DMS53 treated with DMSO at 0.1 percent for 48 hours (cell line): ENCODE data around the gene NBEAL2.
"Not testable (repeated sequence)": the region's sequence is repeated elsewhere in the genome, so short reads cannot be mapped to it uniquely, and the experiment has no call there.

ENCODE experiments used
- DNase-seq: peaks from one replicate; lab custom pipeline; 2025; ENCODE audit not compliant: unreplicated experiment; lab: John Stamatoyannopoulos, UW

NBEAL2 gene

DNA sequence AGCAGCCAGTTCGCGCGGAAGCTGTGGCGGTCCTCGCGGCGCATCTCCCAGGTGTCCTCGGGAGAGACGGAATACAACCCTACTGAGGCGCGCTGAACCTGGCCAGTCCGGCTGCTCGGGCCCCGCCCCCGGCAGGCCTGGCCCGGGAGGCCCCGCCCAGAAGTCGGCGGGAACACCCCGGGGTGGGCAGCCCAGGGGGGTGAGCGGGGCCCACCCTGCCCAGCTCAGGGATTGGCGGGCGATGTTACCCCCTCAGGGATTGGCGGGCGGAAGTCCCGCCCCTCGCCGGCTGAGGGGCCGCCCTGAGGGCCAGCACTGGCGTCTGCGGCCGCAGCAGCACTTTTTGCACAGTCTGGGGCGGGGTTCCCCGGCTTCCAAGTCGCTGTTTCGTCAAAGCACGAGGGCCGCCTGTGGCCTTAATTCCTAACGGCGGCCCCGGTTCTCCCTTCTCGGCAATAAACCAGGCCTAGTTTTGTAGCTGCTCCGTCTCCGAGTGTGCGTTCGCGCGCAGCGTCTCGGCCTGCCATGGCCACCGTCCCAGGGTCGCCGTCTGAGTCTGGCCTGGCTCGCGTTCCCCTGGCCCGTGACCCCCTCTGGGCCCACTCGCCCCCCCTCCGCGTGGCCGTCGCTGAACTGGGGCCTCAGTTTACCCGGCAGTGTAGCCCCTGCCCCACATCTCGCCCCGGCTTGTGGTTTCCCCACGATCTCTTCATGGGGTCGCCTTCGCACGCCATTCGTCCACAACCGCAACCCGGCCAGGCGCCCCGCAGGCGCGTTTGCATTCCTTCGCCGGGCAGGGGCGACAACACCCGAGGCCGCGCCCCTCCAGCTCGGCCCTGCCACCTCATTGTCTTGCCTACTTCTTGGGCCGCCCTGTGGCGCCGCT, 30.0 kb downstream of the NBEAL2 start:
- no peak for DNase-seq

DNA sequence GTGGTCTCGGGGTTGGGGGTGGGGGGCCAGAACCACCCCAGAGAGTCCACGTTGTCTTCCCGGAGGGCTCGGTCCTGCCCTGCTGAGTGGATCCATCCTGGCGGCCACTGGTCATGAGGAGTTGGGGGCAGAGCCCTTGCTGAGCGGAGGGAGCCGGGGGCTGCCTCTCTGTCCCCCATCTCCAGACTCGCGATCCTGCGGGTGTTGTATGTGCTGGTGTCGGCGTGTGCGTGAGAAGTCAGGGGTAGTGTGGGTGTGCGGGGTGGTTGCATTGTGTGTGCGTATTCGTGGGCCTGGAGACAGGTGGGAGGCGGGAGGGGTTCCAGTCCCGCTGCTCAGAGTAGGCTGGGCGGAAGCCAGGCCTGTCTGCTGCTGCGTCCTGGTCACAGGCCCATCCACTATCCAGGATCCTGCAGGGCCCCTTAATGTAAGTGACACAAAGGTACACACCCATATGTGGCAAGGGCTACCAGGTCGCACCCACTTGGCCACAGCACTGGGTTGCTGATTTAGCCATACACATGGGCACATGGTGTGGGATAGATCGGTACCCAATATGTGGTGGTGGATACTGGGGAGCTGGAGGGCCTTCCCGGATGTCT, 30.7 kb downstream of the NBEAL2 start:
- no peak for DNase-seq

DNA sequence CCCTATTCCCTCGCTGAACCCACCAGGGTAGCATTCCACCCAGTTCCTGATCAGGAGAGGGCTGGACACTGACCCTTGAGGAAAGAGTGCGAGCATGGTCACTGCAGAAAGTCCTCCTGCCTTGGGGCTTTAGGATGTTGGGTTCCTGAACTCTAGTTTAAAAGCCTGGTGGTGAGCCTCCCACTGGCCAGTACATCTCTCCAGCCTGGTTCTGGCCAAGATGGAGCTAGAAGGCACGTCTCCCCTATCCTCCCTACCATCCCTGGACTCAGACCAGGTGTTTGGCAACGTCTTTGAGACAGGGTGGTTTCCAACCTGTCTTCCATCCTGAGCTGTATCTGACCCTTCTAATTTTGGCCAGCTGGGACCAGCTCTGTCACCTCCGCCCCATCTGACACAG, 31.4 kb downstream of the NBEAL2 start:
- no peak for DNase-seq

DNA sequence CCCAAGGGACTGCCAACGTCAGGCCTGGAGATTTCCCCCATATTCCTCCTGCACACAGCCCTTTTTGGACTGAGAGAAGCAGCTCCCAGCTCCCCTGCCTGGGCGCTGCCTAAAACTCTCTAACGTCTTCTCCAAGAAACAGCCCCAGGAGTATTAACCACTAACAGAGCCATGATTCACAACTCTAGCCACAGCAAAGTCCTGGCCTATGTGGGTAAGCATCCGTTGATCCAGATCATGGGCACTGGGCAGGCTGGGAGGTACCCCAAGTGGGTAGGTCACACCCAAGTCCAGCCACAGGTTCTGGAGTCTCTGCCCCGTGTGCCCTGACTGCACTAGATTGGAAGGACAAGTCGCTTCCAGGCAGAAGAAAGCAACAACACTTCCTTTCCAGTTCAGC, 31.9 kb downstream of the NBEAL2 start:
- no peak for DNase-seq

DNA sequence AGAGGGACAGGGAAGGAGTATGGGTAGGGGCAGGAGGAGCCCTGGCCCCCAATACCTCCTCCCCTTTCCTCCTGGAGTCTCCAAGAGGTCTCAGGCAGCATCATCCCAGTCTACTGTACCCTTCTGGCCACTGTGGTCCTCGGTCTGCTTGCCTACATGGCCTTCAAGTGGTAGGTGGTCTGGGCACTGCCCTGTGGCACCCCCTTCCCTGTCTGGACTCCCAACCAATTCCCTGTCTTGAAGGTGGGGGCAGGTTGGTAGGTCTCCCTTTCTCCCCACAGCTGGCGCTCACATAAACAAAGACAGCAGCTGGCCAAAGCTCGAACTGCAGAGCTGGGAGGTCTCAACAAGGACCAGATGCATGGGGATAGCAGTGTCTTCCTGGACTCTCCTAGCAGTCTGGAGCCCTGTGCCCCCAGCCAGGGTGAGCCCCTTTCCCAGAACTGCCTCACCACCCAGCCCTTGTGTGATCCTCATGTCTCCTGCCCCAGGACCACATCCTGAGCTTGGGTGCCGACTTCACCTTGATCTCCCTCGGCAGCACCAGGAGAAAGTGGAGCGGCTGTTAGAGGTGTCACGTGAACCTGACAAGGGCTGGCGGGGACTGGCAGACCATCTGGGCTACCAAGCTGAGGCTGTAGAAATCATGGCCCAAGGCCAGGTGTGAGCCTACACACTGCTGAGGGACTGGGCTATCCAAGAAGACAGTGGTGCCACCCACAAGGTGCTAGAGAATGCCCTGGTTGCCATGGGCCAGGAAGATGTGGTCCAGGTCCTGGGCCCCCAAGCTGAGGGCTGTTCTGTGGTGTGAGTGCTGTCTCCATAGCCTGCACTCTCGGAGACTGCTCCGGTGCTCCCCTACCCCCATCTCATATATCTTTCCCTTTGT, 33.1 kb downstream of the NBEAL2 start:
- no peak for DNase-seq

DNA sequence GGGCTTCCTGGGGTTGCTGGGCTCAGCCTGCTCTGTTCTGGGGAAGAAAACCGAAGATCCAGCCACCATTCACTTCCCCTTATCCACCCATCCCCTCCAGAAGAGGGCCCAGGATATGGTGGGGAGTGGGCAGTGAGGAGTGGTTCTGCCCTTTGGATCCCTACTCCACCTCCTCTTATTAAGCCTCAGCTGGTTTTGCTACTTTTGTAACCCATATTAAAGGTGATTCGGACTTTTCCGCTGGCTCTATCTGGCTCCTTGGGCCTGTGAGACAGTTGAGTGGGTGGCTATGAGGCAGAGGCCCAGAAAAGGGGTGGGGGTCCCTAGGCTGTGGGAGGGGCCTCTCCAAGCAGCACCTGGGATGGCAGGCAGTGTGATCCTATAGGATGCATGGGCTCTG, 33.8 kb downstream of the NBEAL2 start:
- DNase-seq, result no peak

DNA sequence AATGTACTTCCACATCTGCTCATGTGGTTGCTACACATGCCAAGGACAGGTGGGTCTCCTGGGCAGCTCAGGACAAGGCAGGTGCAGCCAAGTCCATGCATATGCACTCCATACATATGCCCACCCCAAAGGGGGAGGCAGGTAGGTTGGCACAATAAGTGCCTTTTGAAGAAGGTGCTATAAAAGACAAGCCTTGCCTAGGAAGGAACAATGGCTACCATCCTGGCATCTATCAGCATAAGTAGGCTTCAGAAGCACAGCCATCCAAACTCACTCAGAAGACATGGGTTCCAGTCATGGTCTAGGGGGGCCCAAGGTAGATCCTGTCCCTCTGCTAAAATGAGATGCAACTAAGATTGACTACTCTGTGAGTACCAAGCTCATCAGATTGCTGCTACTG, 34.6 kb downstream of the NBEAL2 start:
- DNase-seq, result no peak

DNA sequence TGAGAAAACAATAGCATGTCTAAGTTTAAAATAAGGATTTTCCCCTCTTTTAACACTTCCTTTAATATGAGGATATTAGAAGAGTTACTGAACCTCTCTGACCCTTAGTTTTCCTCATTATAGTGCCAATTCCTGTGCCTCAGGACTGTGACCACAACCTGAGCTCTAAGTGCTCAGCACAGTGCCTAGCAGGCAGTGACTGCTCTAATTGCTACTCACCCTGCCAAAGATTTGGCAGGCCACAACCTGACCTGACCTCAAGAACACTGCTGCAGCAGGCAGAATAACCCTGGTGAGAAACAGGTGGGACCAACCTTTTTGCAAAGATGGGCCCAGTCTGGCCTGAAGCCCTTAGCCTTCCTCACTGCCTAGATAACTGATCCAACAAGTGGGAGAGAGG, 35.7 kb downstream of the NBEAL2 start:
- no peak for DNase-seq

DNA sequence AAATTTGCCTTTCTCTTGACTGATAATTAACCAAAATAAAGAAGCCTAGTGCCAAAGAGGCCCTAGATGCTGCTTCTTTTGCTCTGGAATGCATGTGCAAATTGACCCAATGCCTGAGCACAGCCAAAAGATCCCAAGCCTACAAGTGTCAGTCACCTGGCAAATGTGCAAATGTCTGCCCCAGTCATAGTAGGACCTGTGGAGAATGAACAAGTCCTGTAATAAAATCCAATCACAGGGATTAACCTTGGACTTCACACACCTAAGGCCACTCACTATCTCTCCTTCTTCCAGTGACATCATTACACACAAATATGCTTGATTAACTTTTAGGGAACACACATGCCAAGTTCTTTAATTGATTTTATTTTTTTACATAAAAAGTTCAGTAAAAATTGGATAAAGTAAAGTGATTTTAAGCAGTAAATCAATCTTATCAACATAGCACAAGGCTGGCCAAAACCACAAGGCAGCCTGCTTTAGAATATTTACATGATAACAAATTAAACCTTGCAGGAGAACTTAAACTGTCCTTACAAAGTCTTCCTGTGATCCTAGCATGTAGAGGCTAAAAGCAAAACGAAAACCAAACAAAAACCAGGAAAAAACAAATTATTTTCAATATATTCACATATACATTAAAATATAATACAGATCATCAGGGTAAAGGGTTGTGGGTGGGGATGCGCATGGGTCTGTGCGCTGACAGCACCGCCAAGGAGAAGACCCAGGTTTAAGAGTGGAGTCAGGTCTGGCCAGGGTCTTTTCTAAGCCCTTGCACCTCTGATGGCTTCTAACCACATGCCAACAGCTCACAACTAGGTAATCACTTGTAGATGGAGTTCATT, 36.8 kb downstream of the NBEAL2 start:
- no peak for DNase-seq

DNA sequence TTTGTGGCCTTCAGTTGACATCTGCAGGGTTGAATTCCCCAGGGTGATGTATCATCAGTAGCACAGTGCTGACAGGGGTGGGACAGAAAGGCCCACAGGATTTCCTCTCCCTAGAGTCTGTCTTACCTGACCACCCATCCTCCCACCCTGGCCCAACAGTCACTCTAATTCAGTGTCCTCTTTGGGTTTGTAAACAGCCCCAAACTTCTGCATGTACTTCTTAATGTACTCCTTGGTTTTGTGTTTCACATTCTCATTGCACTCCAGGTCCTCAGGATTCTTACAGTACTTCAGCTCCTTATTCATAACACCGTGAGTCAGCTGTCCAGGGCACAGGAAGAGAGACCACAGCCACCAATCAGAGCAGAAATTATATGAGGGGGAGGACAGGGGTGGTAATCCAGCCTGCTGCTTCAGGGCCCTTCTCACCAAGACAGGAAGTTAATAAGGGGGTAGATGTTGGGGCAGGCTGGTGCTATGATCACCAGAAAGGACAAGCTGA, 37.5 kb downstream of the NBEAL2 start:
- DNase-seq, result no peak

DNA sequence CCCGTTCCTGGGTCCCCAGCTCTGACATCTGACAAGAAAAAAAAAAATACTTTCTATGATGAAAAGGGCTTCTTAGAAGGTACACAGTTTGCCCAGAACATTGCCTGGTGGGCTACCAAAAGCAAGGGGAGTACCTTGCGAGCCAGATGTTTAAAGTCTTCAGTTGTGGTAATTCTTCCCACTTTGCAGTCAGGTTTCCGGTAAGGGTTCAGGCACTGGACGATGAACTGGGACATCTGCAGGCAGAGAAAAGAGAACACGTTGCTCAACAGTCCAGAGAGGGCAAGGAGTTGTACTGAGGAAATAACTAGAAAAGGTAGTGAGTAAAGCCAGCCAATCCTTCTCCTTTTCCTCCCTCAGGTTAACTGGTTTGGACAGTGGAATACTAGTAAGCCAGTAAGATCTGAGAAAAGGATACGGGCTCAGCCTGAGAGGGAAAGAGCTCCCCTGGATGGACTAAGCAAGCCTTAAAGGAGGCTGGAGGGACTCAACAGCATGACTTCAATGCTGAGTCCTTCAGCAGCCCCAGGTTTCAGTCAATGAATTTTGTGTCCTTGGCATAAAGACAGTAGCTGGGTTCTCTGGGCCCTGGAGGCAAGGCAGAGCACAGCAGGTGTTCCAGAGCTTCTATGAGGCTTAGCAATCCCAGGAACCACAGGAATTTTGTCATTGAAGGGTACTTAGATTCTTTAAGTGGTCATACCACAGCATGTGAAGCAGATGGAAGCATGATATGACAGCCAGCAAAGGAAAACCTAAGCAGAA, 38.2 kb downstream of the NBEAL2 start:
- no peak for DNase-seq

DNA sequence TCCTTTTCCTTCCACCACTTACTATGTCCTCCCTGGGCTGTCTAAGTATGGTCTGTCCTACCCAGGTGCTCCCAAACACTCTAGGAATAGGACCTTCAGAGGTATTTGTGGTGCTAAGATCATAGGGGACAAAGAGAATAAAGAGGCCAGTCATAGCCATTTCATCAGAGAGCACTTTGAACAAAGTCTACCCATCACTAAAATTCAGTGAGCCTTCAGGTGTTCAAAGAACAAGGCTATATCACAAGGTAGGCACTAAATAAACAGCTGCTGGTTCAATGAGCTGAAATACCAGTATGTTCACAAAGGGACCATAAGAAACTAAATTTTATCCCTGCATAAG, 38.8 kb downstream of the NBEAL2 start:
- DNase-seq, result no peak

DNA sequence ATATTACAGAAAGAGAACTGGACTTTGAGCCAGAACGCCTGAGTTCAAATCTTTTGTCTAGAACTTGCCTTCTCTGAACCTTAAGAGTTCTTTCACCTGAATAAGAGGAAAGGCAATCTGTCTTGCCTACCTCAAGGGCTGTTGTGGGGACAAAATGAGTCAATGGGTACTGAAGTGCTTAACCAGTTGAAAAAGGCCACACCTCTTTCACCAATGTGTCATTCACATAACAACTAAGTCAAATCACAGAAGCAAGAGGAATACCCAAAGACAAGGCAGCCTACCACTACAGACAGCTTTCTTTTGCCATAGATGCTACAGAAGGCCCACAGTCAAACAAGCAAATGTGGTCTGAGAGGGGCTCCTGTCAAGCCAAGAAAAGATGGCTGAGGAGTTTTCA, 39.7 kb downstream of the NBEAL2 start:
- no peak for DNase-seq

DNA sequence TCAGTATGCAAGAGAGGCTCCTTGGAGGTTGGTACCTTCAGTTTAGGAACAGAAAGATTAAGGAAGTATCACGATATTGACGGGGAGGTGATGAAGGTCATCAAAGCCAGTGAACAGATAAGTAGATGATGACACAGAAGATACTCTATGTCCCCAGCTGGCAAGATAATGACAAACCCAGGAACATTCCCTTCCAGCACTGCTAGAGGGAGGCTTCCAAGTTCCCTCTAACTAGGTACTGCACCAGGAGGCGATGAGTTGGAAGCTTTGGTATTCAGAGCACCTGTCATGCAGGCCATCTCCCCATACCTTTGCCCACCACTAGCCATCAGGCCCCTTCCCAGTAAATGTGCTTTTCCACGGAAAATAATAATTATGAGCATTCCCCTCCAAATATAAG, 40.8 kb downstream of the NBEAL2 start:
- no peak for DNase-seq

DNA sequence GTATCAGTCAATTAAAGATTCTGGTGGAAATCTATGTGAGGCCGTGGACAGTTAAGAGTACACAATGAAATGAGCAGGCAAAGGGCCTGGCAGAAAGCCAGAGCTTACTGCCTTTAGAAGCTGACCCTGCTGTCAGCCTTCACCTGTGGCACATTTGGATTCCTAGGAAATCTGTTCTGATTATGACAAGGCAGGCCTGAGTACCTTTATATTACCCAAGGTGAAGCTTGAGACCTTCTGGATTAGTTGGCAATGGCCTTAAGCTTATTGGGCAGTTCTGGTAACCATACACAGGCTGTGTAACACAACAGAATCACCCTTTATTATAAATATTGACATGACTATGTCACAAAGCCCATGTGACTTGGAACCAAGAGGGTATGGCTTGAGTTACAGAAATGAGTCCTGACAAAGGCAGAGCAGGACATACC, 43.2 kb downstream of the NBEAL2 start:
- no peak for DNase-seq

DNA sequence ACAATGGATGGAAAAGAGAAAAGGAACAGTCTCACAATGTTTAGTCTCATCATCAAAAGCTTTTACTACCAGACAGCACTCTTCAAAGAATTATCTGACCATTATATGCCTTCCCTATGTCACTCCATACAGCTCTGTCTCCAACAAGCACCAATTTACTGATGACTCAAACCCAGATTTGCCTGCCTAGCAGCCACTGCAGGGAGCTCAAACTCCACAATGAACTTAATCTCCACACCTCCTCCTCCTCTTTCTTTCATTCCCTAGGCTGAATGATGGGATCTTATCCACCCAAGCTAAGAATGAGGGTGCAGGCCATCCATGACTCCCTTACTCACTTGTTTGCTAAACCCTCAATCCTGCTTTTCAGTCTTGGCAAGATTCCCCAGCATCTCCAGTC, 45.5 kb downstream of the NBEAL2 start:
- no peak for DNase-seq

DNA sequence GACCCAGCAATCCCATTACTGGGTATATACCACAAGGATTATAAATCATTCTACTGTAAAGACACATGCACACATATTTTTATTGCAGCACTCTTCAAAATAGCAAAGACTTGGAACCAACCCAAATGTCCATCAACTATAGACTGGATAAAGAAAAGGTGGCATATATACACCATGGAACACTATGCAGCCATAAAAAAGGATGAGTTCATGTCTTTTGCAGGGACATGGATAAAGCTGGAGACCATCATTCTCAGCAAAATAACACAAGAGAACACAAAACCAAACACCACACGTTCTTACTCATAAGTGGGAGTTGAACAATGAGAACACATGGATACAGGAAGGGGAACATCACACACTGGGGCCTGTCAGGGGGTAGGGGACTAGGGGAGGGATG, 47.0 kb downstream of the NBEAL2 start:
- not testable (repeated sequence) for DNase-seq

DNA sequence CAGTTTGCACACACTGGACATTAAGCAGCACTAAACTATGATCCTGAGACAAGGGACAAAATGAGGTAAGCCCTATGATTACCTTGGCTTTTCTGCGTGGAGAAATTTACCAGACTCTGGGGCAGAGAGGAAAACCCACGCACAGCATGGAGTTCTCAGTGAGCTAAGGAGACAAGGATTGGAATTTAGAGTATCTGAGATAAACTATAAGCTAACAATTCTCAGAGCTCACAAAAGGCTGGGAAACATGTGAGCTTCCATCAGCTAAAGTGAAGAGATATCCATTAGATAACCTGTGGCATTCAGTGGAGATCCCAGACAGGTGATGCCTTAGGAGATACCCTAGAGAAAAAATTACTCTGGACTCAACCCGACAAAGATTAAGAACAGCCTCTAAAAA, 48.7 kb downstream of the NBEAL2 start:
- DNase-seq, result no peak

DNA sequence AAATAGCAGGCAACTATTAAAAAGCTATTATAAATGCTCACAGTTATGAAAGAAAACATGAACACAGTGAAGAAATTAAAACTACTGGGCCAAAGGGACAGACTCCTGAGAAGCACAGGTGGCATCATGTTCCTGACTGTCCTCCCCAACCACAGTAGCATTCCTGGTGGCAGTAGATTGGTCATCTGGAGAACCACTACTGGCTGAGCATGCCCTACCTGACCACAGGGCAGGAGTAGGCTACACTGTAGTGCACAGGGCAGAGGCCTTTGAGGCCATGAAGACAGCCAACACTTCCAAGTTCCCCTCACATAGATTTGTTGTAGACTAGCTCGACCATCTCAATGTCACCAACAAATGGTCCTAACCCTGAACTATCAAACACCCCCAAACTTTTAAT, 49.2 kb downstream of the NBEAL2 start:
- DNase-seq, result no peak

DNA sequence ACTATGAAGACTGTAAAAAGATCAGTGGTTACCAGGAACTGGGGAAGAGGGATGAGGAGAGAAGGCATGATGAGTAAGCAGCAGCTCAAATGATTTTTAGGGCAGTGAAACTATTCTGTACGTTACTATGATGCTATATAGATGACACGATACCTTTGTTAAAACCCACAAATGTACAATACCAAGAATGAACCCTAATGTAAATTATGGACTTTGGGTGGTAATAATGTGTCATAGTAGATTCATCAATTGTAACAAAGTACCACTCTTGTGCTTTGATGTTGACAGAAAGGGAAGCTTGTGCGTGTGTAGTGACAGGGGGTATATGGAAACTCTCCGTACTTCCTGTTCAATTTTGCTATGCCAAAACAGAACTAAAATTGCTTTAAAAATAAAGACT, 51.6 kb downstream of the NBEAL2 start:
- not testable (repeated sequence) for DNase-seq
